GM18505 (cell line): ENCODE measurements around the gene OR4M2.
"Not testable (repeated sequence)": the region's sequence is repeated elsewhere in the genome, so short reads cannot be mapped to it uniquely, and the experiment has no call there.

ENCODE experiments used
- ATAC-seq: cut with Tn5 transposase; IDR thresholded peaks from one replicate; pipeline ENCODE4 v1.9.1; 2021; ENCODE audit not compliant: unreplicated experiment

The OR4M2 gene

GRCh38 chr15:22080227-22080626 is at the start of gene OR4M2:
OR4M2 (plus strand) TSS chr15:22080527; CDS start chr15:22080625, 98 bp downstream.
- not testable (repeated sequence) for ATAC-seq

GRCh38 chr15:22069267-22069666 is 11.1 kb upstream of the OR4M2 start:
- ATAC-seq = not testable (repeated sequence)

GRCh38 chr15:22081386-22081785 is 1.1 kb downstream of the OR4M2 start:
- ATAC-seq = not testable (repeated sequence)

- ATAC-seq = not testable (repeated sequence)
These were observed 18.4 kb downstream of the OR4M2 start for GRCh38 chr15:22098616-22099253.

GRCh38 chr15:22099289-22099891 is 19.1 kb downstream of the OR4M2 start:
- not testable (repeated sequence) for ATAC-seq

GRCh38 chr15:22122033-22122432 is 41.7 kb downstream of the OR4M2 start:
- ATAC-seq = not testable (repeated sequence)
